NCI-H187 treated with DMSO at 0.1 percent for 48 hours (cell line): ENCODE measurements around the gene TGFBR1.
"Not testable (repeated sequence)": the region's sequence is repeated elsewhere in the genome, so short reads cannot be mapped to it uniquely, and the experiment has no call there.

Experiments
- DNase-seq: peaks from one replicate; lab custom pipeline; 2025; lab: John Stamatoyannopoulos, UW

TGFBR1 gene

GRCh38 chr9:99189887-99190596 lies 85.1 kb downstream of the TGFBR1 start:
- DNase-seq = no peak

DNA sequence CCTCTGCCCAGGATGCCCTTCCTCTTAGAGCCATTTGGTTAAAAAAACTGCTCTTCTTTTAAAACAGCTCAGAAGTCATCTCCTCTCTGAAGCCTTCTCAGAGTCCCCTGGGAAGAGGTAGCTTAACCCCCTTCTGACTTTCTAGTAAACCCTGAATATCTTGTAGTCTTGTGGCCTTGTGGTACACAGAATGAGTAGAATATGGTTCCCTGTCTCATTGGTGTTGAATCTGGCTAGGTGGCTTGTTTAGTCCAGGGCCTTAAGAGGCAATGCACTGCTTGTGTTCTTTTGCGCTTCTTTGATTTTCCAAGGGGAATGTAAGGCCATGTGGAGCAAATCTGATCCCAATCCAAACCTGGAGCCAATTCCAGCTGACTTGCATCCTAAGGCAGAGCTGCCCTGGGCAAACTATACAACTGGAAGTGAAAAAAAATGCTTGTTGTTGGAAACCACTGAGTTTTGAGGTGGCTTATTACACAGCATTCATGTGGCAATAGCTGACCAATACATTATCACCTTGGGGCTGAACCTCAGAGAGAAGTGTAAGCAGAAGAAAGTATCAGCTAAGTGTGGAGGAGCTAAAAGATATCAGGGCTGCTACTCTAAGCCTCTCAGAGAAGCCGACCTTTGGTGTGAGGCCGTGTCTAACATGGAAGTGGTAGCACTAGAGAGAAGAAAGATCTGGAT lies 85.8 kb downstream of the TGFBR1 start:
- DNase-seq = no peak

- DNase-seq = no peak
Measured at GRCh38 chr9:99192786-99193465, 88.0 kb downstream of the TGFBR1 start.

DNA sequence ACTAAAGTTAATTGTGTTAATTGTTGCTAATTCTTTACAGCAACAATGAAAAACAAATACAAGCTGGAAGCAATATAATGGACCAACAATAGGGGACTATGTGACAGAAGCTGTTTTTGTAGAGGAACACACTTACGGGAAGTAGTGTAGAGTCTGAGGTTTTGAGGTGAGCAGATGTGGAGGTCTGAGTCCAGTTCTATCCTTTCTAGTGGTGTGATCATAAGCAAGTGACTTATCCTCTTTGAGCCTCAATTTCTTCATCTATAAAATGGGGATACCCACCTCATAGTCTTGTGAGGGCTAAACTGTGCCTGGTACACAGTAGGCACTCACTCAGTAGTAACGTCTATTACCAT lies 88.5 kb downstream of the TGFBR1 start:
- DNase-seq = no peak

DNA sequence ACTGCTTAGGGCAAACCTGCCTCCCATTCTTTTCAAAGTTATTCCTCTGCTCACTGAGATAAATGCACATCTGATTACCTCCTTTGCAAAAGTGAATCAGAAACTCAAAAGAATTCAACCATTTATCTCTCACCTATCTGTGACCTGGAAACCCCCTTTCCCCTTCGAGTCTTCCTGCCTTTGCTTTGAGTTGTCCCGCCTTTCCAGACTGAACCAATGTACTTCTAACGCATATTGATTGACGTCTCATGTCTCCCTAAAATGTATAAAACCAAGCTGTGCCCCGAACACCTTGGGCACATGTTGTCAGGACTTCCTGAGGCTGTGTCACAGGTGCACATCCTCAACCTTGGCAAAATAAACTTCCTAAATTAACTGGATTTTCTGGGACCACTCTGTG lies 91.6 kb downstream of the TGFBR1 start:
- DNase-seq = not testable (repeated sequence)

DNA sequence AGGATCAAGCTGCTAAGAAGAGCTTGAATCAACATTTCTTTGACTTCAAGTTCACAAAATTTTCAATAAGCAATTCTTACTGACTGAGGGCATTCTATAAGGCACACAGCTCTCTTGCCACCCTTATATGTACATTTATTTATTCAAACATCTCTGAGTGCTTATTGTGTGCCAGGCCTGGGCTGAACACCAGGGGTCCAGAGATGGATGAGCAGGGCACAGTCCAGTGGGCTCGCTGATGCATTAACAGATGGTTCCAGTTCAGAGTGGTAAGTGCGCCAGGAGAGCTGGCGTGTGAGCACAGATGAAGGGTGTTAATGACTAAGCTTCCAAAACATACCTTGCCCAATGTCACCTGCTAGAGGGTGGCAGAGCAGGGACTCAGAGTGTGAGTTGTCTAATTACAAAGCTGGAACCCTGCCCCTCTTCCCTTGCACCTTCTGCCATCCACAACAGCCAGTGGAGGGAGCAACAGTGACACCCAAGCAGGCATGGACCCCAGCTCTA lies 92.3 kb downstream of the TGFBR1 start:
- DNase-seq = no peak

GRCh38 chr9:99197987-99198386 lies 93.1 kb downstream of the TGFBR1 start:
- no peak for DNase-seq

GRCh38 chr9:99199938-99200539 lies 95.1 kb downstream of the TGFBR1 start:
- no peak for DNase-seq

DNA sequence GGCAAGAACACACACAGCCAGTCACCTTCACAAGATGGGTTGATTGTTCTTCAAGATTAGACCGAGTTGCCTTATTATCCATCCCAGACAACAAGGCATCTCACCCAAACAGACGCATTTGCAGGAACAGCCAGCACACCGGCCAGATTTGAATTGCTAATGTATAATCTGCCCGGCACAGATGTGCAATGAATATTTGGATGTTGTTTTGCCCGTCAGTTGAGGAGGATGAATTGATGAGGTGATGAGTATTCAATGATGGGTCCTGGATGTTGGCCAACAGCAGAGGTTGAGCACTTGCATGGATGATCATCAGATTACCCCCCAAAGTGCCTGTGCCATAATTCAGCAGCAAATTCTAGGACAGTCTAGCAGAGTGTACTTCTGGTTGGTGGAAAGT lies 96.7 kb downstream of the TGFBR1 start:
- no peak for DNase-seq
